Measurements from ENCODE around the gene TMED6.

Gene TMED6

DNA sequence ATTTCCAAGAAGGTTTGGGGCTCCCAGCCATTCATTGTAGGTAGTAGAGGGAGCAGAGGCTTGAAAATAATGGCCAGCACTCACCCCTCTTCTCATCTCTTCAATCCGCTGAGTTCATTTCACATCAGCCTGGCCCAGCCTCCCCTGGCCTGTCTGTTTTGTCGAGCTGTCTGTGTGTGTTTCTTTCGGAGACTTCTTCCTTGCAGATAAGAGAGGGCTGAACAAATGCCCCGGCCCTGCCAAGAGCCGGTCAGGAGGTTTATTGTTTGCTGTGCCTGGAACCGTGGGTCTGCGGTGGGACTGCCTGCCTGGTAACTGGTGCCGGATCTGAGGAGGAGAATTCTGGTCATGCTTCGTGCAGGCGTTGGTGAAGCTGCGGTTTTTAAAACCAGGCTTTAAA is 37.1 kb downstream of the TMED6 start:
- TF ChIP-seq, protein P1, sequence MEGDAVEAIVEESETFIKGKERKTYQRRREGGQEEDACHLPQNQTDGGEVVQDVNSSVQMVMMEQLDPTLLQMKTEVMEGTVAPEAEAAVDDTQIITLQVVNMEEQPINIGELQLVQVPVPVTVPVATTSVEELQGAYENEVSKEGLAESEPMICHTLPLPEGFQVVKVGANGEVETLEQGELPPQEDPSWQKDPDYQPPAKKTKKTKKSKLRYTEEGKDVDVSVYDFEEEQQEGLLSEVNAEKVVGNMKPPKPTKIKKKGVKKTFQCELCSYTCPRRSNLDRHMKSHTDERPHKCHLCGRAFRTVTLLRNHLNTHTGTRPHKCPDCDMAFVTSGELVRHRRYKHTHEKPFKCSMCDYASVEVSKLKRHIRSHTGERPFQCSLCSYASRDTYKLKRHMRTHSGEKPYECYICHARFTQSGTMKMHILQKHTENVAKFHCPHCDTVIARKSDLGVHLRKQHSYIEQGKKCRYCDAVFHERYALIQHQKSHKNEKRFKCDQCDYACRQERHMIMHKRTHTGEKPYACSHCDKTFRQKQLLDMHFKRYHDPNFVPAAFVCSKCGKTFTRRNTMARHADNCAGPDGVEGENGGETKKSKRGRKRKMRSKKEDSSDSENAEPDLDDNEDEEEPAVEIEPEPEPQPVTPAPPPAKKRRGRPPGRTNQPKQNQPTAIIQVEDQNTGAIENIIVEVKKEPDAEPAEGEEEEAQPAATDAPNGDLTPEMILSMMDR (IDR thresholded peaks at IDR 0.05): no peak

DNA sequence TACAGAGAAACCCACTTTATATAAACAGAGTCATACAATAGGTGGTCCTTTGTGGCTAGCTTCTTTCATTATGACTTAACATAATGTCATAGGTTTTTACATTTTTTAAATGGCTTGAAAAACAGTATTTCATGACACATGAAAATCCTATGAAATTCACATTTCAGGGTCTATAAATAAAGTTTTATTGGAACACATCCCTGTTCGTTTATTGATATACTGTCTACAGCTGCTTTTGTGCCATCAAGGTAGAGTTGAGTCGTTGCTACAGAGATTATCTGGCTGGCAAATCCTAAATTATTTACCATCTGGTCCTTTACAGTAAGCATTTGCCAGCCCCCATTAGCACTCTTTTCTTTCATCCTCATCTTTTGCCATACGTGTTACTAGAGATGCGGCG is 38.1 kb downstream of the TMED6 start:
- TF ChIP-seq, protein P1 (IDR thresholded peaks at IDR 0.05): no peak

DNA sequence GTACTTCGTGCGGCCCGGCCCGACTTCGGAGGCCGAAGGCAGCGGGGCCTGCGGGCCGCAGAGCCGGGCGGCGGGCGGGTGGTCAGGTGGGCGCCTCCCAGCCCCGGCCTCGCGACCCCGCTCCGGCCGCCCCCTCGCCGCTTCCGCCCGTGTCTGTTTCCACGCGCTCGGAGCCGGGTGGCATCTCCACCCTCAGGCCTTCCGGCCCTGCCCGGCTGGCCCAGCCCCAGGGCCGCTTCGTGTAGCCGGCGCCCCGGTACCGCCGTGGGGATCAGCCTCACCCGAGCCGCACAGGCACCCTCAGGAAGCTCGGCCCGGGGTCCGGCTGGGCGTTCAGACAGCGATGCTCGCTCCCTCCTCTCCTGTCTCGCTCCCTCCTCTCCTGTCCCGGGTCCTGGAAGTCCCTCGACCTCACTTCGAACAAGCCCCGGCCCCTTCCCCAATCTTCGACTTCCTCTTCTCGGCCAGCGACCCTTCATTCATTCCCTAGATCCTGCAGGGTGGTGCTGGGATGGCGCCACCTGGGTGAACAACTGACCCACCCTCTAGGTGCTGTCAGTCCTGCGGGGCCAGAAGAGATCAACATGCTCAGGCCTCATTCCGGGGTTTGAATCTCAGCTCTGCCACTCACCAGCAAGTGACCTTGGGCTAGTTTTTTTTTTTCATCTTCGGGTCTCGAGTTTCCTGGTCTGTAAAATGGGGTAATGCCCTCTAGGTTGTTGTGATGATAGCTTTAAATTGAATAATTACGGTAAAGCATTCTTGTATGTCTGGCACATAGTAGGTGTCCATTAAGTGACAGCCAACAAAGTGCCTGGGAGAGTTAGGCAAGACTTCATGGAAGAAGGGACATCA is 39.8 kb downstream of the TMED6 start:
- TF ChIP-seq, protein P1 (IDR thresholded peaks at IDR 0.05): no peak

DNA sequence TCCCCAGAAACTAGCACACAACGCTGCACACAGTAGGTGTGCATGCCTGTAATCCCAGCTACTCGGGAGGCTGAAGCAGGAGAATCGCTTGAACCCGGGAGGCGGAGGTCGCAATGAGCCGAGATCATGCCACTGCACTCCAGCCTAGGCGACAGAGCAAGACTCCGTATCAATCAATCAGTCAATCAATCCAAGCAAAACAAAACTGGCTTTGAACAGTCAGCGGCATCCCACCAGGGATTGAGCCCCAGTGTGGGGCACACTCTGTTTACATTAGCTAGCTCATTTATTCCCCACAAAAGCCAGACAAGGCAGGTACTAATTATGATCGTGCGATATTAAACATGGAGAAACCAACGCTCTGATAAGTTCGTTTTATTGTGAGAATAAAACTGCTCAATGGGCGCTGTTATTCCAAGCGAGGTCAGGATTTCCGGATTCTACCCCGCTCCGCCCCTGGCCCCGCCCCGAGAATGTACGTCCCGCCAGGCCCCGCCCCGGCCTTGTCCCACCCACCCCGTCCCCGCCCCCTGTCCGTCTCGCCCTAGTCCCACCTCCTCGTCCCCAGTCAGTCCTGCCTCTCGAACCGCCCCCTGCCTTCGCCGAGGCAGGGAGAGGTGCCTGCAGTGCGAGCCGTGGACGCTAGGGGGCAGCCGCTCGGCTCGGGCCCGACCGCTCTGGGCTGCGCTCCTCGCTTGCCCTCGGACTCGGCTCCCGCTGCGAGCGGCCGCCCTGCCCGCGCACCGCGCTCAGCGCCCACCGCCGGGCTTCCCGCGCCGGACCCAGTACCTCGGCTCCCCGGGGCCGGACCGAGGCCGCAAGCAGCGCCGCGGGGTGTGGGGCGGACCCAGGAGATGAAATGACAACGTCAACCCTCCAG is 40.7 kb downstream of the TMED6 start, which contains the start of gene VPS4A:
Gene VPS4A (plus strand): TSS at position 698 of the 880 bp plus-strand sequence. CDS start 162 bp downstream, at position 860.
- TF ChIP-seq, protein P1 (IDR thresholded peaks at IDR 0.05): peak; percentile 90

DNA sequence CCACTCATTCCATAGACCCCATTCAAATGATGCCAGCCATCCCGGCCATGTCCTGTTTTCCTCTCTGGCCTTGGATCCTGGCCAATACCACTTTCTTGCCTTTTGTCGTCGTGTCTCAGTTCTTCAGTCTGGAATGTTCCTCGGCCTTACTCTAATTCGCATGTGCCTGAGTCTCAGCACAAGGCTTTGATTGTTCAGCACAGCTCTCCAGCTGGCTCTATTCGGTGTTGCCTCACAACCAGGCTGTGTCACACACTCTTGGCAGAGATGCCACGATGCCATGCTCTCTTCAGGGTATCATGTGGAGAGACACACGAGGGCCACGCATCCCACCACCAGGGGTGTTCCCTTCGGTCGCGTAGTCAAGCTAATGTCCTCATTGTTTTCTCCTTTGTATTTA is 42.3 kb downstream of the TMED6 start:
- TF ChIP-seq, protein P1 (IDR thresholded peaks at IDR 0.05): no peak

DNA sequence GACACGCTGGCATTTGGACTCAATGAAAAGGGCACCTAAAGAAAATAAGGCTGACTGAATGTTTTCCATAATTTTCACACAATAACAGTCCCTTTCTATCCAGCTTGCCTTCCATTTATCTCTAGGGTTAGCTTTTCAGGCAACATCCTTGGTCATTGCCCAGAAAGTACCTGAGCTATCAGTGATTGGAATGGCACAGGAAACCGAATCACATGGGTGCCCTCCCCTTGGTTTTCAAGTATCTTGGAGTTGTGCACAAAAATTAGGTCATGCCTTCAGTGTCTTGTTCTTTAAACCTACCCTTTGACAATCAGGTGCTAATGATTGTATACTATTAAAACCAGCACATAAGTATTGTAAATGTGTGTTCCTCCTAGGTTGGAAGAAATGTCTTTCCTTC is 43.7 kb downstream of the TMED6 start:
- TF ChIP-seq, protein P1 (IDR thresholded peaks at IDR 0.05): no peak

DNA sequence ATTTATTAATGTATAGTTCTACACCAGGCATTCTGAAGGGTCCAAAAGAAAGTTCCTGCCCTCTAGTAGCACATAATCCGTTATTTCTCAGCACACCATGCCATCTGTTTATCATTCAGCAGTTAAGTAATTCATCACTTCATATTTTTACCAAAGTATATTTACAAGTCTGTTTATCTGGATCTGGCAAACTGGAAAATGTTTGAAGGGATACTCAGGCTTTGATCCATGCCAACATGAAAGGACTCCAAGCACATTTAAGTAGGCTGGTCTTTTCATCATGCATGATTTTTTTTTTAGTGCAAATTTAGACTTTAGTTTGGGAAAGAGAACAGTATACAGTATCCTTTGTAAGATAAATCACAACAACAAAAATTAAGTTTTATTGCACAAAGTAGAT is 44.5 kb downstream of the TMED6 start:
- TF ChIP-seq, protein P1 (IDR thresholded peaks at IDR 0.05): no peak

Data from LNCAP (cell line).